Activated B cell treated with CpG ODN at 0.5 μM for 24 hours (primary cell): Measurements from ENCODE around the gene AGT. TPM values are rescaled to one million over a fixed set of nuclear protein-coding genes. Genes with fewer than 3 reads are reported as not detected.

Experiments
- ATAC-seq: fragments of 200-7000 bp; cut with Tn5 transposase; one replicate; pipeline ENCODE4 v1.10.0; 2021; ENCODE audit warnings: low read depth, mild to moderate bottlenecking, moderate library complexity
- CTCF ChIA-PET: fragments of 350-600 bp; sonication (Branson Sonifier 250); formaldehyde crosslinking; loops from one replicate; lab custom pipeline; 2021; ENCODE audit warnings: antibody characterized with exemption; lab: Charles Lee
- POLR2A ChIA-PET: fragments of 350-600 bp; sonication (Branson Sonifier 250); formaldehyde crosslinking; loops from one replicate; lab custom pipeline; 2021; ENCODE audit warnings: antibody characterized with exemption; lab: Charles Lee
- DNase-seq: peaks from one replicate; pipeline ENCODE4 v3.0.0; 2022
- H3K27ac Mint-ChIP-seq: one replicate; pipeline ENCODE4 v1.8.0; 2020; ENCODE audit warnings: mixed read lengths
- H3K27me3 Mint-ChIP-seq: one replicate; pipeline ENCODE4 v1.8.0; 2021; ENCODE audit warnings: mixed read lengths
- H3K36me3 Mint-ChIP-seq: one replicate; pipeline ENCODE4 v1.8.0; 2021; ENCODE audit warnings: low read depth, mixed read lengths
- H3K4me1 Mint-ChIP-seq: one replicate; pipeline ENCODE4 v1.8.0; 2021; ENCODE audit warnings: mixed read lengths
- H3K4me3 Mint-ChIP-seq: one replicate; pipeline ENCODE4 v1.8.0; 2020; ENCODE audit warnings: mild to moderate bottlenecking, mixed read lengths
- H3K9me3 Mint-ChIP-seq: one replicate; pipeline ENCODE4 v1.8.0; 2020; ENCODE audit warnings: mixed read lengths
- intact Hi-C: fragments of 100-400 bp; cut with micrococcal nuclease; formaldehyde crosslinking; loops from one replicate; pipeline ENCODE4 v1.15.1; 2024
- total RNA-seq: library from RNA; stranded (reverse); gene quantifications from 2 replicates; pipeline ENCODE4 v1.2.3, GENCODE V29; 2022
- TF ChIP-seq, protein P1 (sequence below): fragments of 200-600 bp; IDR thresholded peaks from one replicate; pipeline ENCODE4 v1.8.0; 2022; ENCODE audit warnings: antibody characterized with exemption, mild to moderate bottlenecking

The AGT gene
- total RNA-seq, 1 donor from 2014 or later: not detected

DNA sequence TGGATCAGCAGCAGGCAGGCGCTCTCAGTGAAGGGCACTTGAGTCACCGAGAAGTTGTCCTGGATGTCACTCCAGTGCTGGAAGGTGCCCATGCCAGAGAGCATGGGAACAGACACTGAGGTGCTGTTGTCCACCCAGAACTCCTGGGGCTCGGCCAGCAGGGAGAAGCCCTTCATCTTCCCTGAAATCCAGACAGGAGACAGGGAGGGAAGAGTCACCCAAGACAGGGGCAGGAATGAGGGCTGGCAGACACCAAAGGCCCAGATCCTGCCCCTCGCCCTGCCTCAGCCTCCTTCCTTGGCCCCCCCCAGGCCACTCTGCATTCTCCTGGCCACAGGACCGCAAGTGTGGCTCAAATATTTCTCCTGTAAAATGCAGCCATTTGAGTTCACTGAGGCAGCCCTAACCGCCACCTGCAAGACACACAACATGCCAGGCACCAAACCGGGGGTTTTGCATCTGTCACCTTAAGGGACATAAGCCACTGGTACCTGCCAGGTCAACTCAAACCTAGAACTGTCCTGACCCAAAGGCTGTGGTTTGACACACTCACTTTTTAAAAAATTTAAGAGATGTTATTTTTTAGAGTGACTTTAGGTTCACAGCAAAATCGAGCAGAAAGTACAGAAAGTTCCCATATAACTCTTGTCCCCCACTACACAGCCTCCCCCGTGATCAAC, 7.8 kb downstream of the AGT start:
- intact Hi-C loops: no loop called here
- POLR2A ChIA-PET: no interaction called here
- peaks cover 19% of the 10 kb centered on the region for H3K27me3 Mint-ChIP-seq
- CTCF ChIA-PET: no interaction called here
- no peak overlapping the region for H3K4me3 Mint-ChIP-seq
- no peaks in the 10 kb centered on the region for H3K36me3 Mint-ChIP-seq
- DNase-seq: no peak
- no peak overlapping the region for H3K27ac Mint-ChIP-seq
- no peaks in the 10 kb centered on the region for H3K4me1 Mint-ChIP-seq
- no peaks in the 10 kb centered on the region for H3K9me3 Mint-ChIP-seq
- no peak for ATAC-seq
- TF ChIP-seq, protein P1, sequence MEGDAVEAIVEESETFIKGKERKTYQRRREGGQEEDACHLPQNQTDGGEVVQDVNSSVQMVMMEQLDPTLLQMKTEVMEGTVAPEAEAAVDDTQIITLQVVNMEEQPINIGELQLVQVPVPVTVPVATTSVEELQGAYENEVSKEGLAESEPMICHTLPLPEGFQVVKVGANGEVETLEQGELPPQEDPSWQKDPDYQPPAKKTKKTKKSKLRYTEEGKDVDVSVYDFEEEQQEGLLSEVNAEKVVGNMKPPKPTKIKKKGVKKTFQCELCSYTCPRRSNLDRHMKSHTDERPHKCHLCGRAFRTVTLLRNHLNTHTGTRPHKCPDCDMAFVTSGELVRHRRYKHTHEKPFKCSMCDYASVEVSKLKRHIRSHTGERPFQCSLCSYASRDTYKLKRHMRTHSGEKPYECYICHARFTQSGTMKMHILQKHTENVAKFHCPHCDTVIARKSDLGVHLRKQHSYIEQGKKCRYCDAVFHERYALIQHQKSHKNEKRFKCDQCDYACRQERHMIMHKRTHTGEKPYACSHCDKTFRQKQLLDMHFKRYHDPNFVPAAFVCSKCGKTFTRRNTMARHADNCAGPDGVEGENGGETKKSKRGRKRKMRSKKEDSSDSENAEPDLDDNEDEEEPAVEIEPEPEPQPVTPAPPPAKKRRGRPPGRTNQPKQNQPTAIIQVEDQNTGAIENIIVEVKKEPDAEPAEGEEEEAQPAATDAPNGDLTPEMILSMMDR: no peak

DNA sequence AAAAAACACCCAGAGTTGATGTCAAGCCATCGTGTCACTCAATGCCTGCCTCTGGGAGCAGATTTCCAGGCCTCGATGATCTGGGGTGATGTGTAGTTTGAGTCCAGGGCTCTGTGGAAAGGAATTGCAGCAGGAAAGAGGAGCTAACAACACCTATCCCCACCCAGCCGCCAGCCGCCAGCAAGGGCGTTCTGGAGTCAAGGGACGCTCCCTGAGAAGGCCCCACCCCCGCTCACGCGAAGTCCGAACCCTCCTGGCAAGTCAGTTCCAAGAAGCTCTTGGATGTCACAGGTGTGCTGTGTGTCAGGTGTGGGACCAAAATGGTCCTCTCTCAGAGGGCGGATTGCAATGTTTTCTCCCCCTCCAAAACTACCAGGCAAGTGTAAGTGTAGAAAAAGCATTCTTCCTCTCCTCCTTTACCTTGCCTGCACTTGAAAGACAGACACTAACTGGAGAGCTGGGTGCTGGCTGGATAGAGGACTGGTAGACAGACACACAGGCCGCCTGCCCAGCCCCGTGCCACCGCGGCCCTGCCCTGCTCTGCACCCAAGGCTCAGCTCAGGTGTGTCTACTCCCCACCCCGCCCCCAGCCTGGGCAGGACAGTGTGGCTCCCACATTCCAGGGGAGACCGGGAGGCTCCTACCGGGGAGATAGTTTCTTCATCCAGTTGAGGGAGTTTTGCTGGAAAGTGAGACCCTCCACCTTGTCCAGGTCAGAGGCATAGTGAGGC, 8.5 kb downstream of the AGT start:
- TF ChIP-seq, protein P1: no peak
- no peak for DNase-seq
- CTCF ChIA-PET: no interaction called here

DNA sequence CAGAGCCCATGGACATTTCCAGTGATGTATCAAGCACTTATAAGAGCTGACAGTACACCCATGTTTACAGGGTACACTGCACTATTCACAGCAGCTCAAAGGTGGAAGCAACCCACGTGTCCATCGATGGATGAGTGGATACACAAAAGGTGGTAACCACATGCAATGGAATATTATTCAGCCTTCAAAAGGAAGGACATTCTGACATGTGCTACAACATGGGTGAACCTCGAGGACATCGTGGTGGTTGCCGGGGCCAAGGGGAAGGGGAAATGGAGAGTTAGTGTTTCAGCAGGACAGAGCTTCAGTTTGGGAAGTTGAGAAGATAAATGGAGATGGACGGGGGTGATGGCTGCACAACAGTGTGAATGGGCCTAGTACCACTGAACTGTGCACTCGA, 9.1 kb downstream of the AGT start:
- ChIA-PET POLR2A (no interaction called here), CTCF (no interaction called here)
- peaks cover 19% of the 10 kb centered on the region for H3K27me3 Mint-ChIP-seq
- H3K27ac Mint-ChIP-seq: no peak overlapping the region
- no peaks in the 10 kb centered on the region for H3K36me3 Mint-ChIP-seq
- no peaks in the 10 kb centered on the region for H3K9me3 Mint-ChIP-seq
- H3K4me3 Mint-ChIP-seq: no peak overlapping the region
- intact Hi-C loops: no loop called here
- DNase-seq (no peak), ATAC-seq (no peak)
- no peaks in the 10 kb centered on the region for H3K4me1 Mint-ChIP-seq
- TF ChIP-seq, protein P1: no peak

More for the DNA sequence above, 8.5 kb downstream of the AGT start:
- Mint-ChIP-seq H3K9me3 (no peaks in the 10 kb centered on the region), H3K4me1 (no peaks in the 10 kb centered on the region), H3K27me3 (peaks cover 19% of the 10 kb centered on the region), H3K36me3 (no peaks in the 10 kb centered on the region), H3K27ac (no peak overlapping the region), H3K4me3 (no peak overlapping the region)
- POLR2A ChIA-PET: no interaction called here
- ATAC-seq: no peak
- intact Hi-C loops: no loop called here

DNA sequence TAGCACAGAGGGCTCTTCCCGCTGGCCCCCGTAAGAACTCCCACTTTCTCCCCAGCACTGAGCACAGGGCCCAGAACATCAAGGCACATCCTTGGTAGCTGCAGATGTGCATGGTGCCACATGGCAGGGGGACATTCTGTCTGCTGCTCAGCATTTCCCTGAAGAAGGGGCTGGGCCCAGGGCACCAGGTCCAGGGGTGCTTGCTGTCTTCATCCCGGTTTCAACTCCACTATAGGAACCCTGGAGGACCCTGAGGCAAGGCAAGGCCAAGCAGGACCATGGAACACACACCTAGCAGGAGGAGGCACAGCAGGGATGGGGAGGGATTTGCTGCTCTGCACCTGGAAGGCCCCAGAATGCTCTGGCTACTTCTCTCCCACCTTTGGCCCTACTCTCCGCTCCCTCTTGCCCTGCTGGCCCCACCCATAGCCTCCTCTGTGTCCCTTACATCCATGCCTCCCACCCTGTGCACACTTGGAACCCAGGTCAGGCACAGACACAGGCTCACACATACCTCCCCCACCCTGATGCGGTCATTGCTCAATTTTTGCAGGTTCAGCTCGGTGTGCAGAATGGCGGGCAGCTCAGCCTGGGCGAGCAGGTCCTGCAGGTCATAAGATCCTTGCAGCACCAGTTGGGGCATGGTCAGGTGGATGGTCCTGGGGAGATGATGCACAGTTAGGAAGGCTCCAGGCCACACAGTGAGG, 10.1 kb downstream of the AGT start:
- Mint-ChIP-seq H3K27ac (no peak overlapping the region), H3K36me3 (no peaks in the 10 kb centered on the region), H3K9me3 (no peaks in the 10 kb centered on the region), H3K4me3 (no peak overlapping the region), H3K27me3 (peaks cover 17% of the 10 kb centered on the region), H3K4me1 (no peaks in the 10 kb centered on the region)
- DNase-seq: no peak
- TF ChIP-seq, protein P1: no peak
- POLR2A ChIA-PET: no interaction called here
- intact Hi-C loops: no loop called here
- ATAC-seq: no peak
- CTCF ChIA-PET: no interaction called here
